Stimulated activated naive CD8-positive, alpha-beta T cell treated with anti-CD3 and anti-CD28 coated beads, Interleukin-15, amount 100 ng/mL, for 72 hours (primary cell): Measurements from ENCODE around the gene THSD4.

ENCODE experiments used
- ATAC-seq: fragments of 150-1000 bp; cut with Tn5 transposase; 2 replicates; pipeline ENCODE4 v1.10.0; 2021; ENCODE audit warnings: mild to moderate bottlenecking, moderate library complexity
- DNase-seq, 2 donors: peaks; one replicate each; pipeline ENCODE4 v3.0.0; 2021 to 2022
- H3K27ac Mint-ChIP-seq, 2 donors: one replicate each; pipeline ENCODE4 v1.8.0; 2022; ENCODE audit warnings: mild to moderate bottlenecking in 2 of 2, mixed read lengths in 2 of 2, moderate library complexity in 2 of 2
- H3K27me3 Mint-ChIP-seq: one replicate; pipeline ENCODE4 v1.8.0; 2022; ENCODE audit warnings: mixed read lengths
- H3K4me1 Mint-ChIP-seq: one replicate; pipeline ENCODE4 v1.8.0; 2022; ENCODE audit warnings: mild to moderate bottlenecking, mixed read lengths
- H3K4me3 Mint-ChIP-seq, 2 donors: one replicate each; pipeline ENCODE4 v1.8.0; 2022; ENCODE audit warnings: mild to moderate bottlenecking in 2 of 2, mixed read lengths in 2 of 2, moderate library complexity in 1 of 2
- H3K9me3 Mint-ChIP-seq, 2 donors: one replicate each; pipeline ENCODE4 v1.8.0; 2022; ENCODE audit warnings: mixed read lengths in 2 of 2

The THSD4 gene

GRCh38 chr15:71342658-71343057 is 227.4 kb downstream of the THSD4 start:
- ATAC-seq (no peak), DNase-seq (no peak)
- Mint-ChIP-seq H3K4me1 (no peaks in the 10 kb centered on the region), H3K27me3 (peaks cover 12% of the 10 kb centered on the region), H3K27ac (no peak overlapping the region), H3K9me3 (no peaks in the 10 kb centered on the region), H3K4me3 (no peak overlapping the region)

- ATAC-seq: no peak
- peaks cover 7% of the 10 kb centered on the region for H3K27me3 Mint-ChIP-seq
- no peak overlapping the region for H3K4me3 Mint-ChIP-seq
Observed at GRCh38 chr15:71344316-71344715, 229.0 kb downstream of the THSD4 start.

GRCh38 chr15:71345186-71345585 is 229.9 kb downstream of the THSD4 start:
- H3K9me3 Mint-ChIP-seq: no peaks in the 10 kb centered on the region
- ATAC-seq: no peak
- no peak overlapping the region for H3K27ac Mint-ChIP-seq

More at GRCh38 chr15:71344316-71344715, 229.0 kb downstream of the THSD4 start:
- Mint-ChIP-seq H3K27ac (no peak overlapping the region), H3K9me3 (no peaks in the 10 kb centered on the region), H3K4me1 (no peaks in the 10 kb centered on the region)
- no peak for DNase-seq

GRCh38 chr15:71346464-71346863 is 231.2 kb downstream of the THSD4 start:
- Mint-ChIP-seq H3K4me1 (no peaks in the 10 kb centered on the region), H3K4me3 (no peak overlapping the region), H3K9me3 (no peaks in the 10 kb centered on the region), H3K27ac (no peak overlapping the region), H3K27me3 (peaks cover 7% of the 10 kb centered on the region)
- DNase-seq (no peak), ATAC-seq (no peak)

More at GRCh38 chr15:71345186-71345585, 229.9 kb downstream of the THSD4 start:
- no peaks in the 10 kb centered on the region for H3K4me1 Mint-ChIP-seq
- H3K27me3 Mint-ChIP-seq: peaks cover 7% of the 10 kb centered on the region
- DNase-seq: no peak
- H3K4me3 Mint-ChIP-seq: no peak overlapping the region

- Mint-ChIP-seq H3K27ac (no peak overlapping the region), H3K4me3 (no peak overlapping the region), H3K27me3 (peaks cover 7% of the 10 kb centered on the region), H3K4me1 (no peaks in the 10 kb centered on the region), H3K9me3 (no peaks in the 10 kb centered on the region)
- DNase-seq (no peak), ATAC-seq (no peak)
Observed at GRCh38 chr15:71348597-71348996, 233.3 kb downstream of the THSD4 start.

- no peaks in the 10 kb centered on the region for H3K9me3 Mint-ChIP-seq
- ATAC-seq (no peak), DNase-seq (no peak)
- H3K27me3 Mint-ChIP-seq: peaks cover 7% of the 10 kb centered on the region
- H3K27ac Mint-ChIP-seq: no peak overlapping the region
- no peak overlapping the region for H3K4me3 Mint-ChIP-seq
- H3K4me1 Mint-ChIP-seq: no peaks in the 10 kb centered on the region
Observed at GRCh38 chr15:71349336-71349735, 234.1 kb downstream of the THSD4 start.

- peaks cover 7% of the 10 kb centered on the region for H3K27me3 Mint-ChIP-seq
- no peaks in the 10 kb centered on the region for H3K4me1 Mint-ChIP-seq
- no peak for ATAC-seq
- no peak overlapping the region for H3K4me3 Mint-ChIP-seq
- DNase-seq: no peak
- H3K27ac Mint-ChIP-seq: no peak overlapping the region
- H3K9me3 Mint-ChIP-seq: no peaks in the 10 kb centered on the region
Observed at GRCh38 chr15:71349736-71350526, 234.7 kb downstream of the THSD4 start.

- no peaks in the 10 kb centered on the region for H3K4me1 Mint-ChIP-seq
- no peaks in the 10 kb centered on the region for H3K9me3 Mint-ChIP-seq
- no peak for DNase-seq
- H3K4me3 Mint-ChIP-seq: no peak overlapping the region
- H3K27me3 Mint-ChIP-seq: peaks cover 7% of the 10 kb centered on the region
- H3K27ac Mint-ChIP-seq: no peak overlapping the region
- ATAC-seq: no peak
Observed at GRCh38 chr15:71350622-71351378, 235.5 kb downstream of the THSD4 start.

- Mint-ChIP-seq H3K9me3 (no peaks in the 10 kb centered on the region), H3K4me3 (no peak overlapping the region), H3K27ac (no peak overlapping the region), H3K4me1 (no peaks in the 10 kb centered on the region), H3K27me3 (peaks cover 4% of the 10 kb centered on the region)
- DNase-seq (no peak), ATAC-seq (no peak)
Observed at GRCh38 chr15:71352125-71352524, 236.9 kb downstream of the THSD4 start.

- Mint-ChIP-seq H3K27ac (no peak overlapping the region), H3K9me3 (no peaks in the 10 kb centered on the region), H3K4me3 (no peak overlapping the region), H3K27me3 (no peaks in the 10 kb centered on the region), H3K4me1 (no peaks in the 10 kb centered on the region)
- no peak for ATAC-seq
- DNase-seq: no peak
Observed at GRCh38 chr15:71352765-71353164, 237.5 kb downstream of the THSD4 start.

- Mint-ChIP-seq H3K4me3 (no peak overlapping the region), H3K27ac (no peak overlapping the region), H3K4me1 (no peaks in the 10 kb centered on the region), H3K9me3 (no peaks in the 10 kb centered on the region), H3K27me3 (no peaks in the 10 kb centered on the region)
- no peak for DNase-seq
- ATAC-seq: no peak
Observed at GRCh38 chr15:71353171-71353570, 237.9 kb downstream of the THSD4 start.

GRCh38 chr15:71355268-71355667 is 240.0 kb downstream of the THSD4 start:
- ATAC-seq: no peak
- Mint-ChIP-seq H3K27ac (no peak overlapping the region), H3K4me3 (no peak overlapping the region), H3K9me3 (no peaks in the 10 kb centered on the region), H3K27me3 (no peaks in the 10 kb centered on the region), H3K4me1 (no peaks in the 10 kb centered on the region)
- DNase-seq: no peak

GRCh38 chr15:71357321-71357732 is 242.1 kb downstream of the THSD4 start:
- no peaks in the 10 kb centered on the region for H3K27me3 Mint-ChIP-seq
- DNase-seq (no peak), ATAC-seq (no peak)
- H3K9me3 Mint-ChIP-seq: no peaks in the 10 kb centered on the region
- no peak overlapping the region for H3K4me3 Mint-ChIP-seq
- no peaks in the 10 kb centered on the region for H3K4me1 Mint-ChIP-seq
- no peak overlapping the region for H3K27ac Mint-ChIP-seq

GRCh38 chr15:71357967-71358366 is 242.7 kb downstream of the THSD4 start:
- Mint-ChIP-seq H3K4me3 (no peak overlapping the region), H3K9me3 (no peaks in the 10 kb centered on the region)

GRCh38 chr15:71359246-71359645 is 244.0 kb downstream of the THSD4 start:
- DNase-seq: no peak
- Mint-ChIP-seq H3K27me3 (no peaks in the 10 kb centered on the region), H3K27ac (no peak overlapping the region), H3K9me3 (no peaks in the 10 kb centered on the region), H3K4me3 (no peak overlapping the region), H3K4me1 (no peaks in the 10 kb centered on the region)
- ATAC-seq: no peak

More at GRCh38 chr15:71357967-71358366, 242.7 kb downstream of the THSD4 start:
- H3K4me1 Mint-ChIP-seq: no peaks in the 10 kb centered on the region
- no peak for ATAC-seq
- H3K27me3 Mint-ChIP-seq: no peaks in the 10 kb centered on the region
- H3K27ac Mint-ChIP-seq: no peak overlapping the region
- no peak for DNase-seq

- no peak overlapping the region for H3K27ac Mint-ChIP-seq
- H3K4me3 Mint-ChIP-seq: no peak overlapping the region
Observed at GRCh38 chr15:71362556-71362955, 247.3 kb downstream of the THSD4 start.

More at GRCh38 chr15:71362556-71362955, 247.3 kb downstream of the THSD4 start:
- DNase-seq (no peak), ATAC-seq (no peak)
- Mint-ChIP-seq H3K9me3 (peaks cover 0 to 6% of the 10 kb centered on the region in 2 donors), H3K27me3 (no peaks in the 10 kb centered on the region), H3K4me1 (no peaks in the 10 kb centered on the region)
